GM23338 (cell line): ENCODE measurements around the gene XDH. TPM values are rescaled to one million over a fixed set of nuclear protein-coding genes. Genes with fewer than 3 reads are reported as not detected.

Experiments used
- ATAC-seq: fragments of 200-7000 bp; cut with Tn5 transposase; 3 replicates; pipeline ENCODE4 v1.9.1; 2020
- DNase-seq: peaks from one replicate; pipeline ENCODE4 v3.0.0-alpha.2; 2015; ENCODE audit warnings: low spot score
- H2AFZ ChIP-seq: fragments of 200-600 bp; sonication (generic); 2 replicates; pipeline ENCODE4 v1.8.0; 2016; ENCODE audit warnings: antibody characterized with exemption, mild to moderate bottlenecking, moderate library complexity
- H3F3A ChIP-seq: fragments of 200-600 bp; sonication (generic); replicated peaks from 2 replicates; pipeline ENCODE4 v1.8.0; 2017; ENCODE audit warnings: antibody characterized with exemption, mixed run types, low read depth
- H3K27ac ChIP-seq: fragments of 200-600 bp; sonication (generic); 2 replicates; pipeline ENCODE4 v1.6.1; 2016; ENCODE audit warnings: low read depth
- H3K27me3 ChIP-seq: fragments of 200-600 bp; sonication (generic); 2 replicates; pipeline ENCODE4 v1.8.0; 2016; ENCODE audit warnings: mild to moderate bottlenecking, mixed run types, moderate library complexity; ENCODE audit not compliant: insufficient read depth
- H3K36me3 ChIP-seq: fragments of 200-600 bp; sonication (generic); 2 replicates; pipeline ENCODE4 v1.8.0; 2016; ENCODE audit warnings: mild to moderate bottlenecking; ENCODE audit not compliant: insufficient read depth
- H3K4me1 ChIP-seq: fragments of 200-600 bp; sonication (generic); 2 replicates; pipeline ENCODE4 v1.8.0; 2016; ENCODE audit warnings: mild to moderate bottlenecking, moderate library complexity; ENCODE audit not compliant: insufficient read depth
- H3K4me2 ChIP-seq: fragments of 200-600 bp; sonication (generic); 2 replicates; pipeline ENCODE4 v1.7.1; 2017; ENCODE audit warnings: mixed run types
- H3K4me3 ChIP-seq: fragments of 200-600 bp; sonication (generic); 2 replicates; pipeline ENCODE4 v1.6.1; 2016; ENCODE audit warnings: mixed run types
- H3K79me2 ChIP-seq: fragments of 200-600 bp; sonication (generic); replicated peaks from 2 replicates; pipeline ENCODE4 v1.8.0; 2017; ENCODE audit warnings: mild to moderate bottlenecking; ENCODE audit not compliant: insufficient read depth
- H3K9me2 ChIP-seq: fragments of 200-600 bp; sonication (generic); 2 replicates; pipeline ENCODE4 v1.8.0; 2017; ENCODE audit not compliant: insufficient read depth
- H4K20me1 ChIP-seq: fragments of 200-600 bp; sonication (generic); replicated peaks from 2 replicates; pipeline ENCODE4 v1.8.0; 2017; ENCODE audit warnings: mild to moderate bottlenecking; ENCODE audit not compliant: insufficient read depth
- H3K27ac Mint-ChIP-seq: 2 replicates; pipeline ENCODE4 v1.8.0; 2020; ENCODE audit warnings: inconsistent platforms, mild to moderate bottlenecking, moderate library complexity, mixed read lengths
- H3K27me3 Mint-ChIP-seq: 3 replicates; pipeline ENCODE4 v1.8.0; 2022; ENCODE audit warnings: low read depth, mild to moderate bottlenecking, moderate library complexity, mixed read lengths, inconsistent platforms; ENCODE audit not compliant: insufficient read depth, poor library complexity
- H3K36me3 Mint-ChIP-seq: 3 replicates; pipeline ENCODE4 v1.8.0; 2021; ENCODE audit warnings: low read depth, mild to moderate bottlenecking, inconsistent platforms, moderate library complexity, mixed read lengths
- H3K4me1 Mint-ChIP-seq: 3 replicates; pipeline ENCODE4 v1.8.0; 2020; ENCODE audit warnings: mild to moderate bottlenecking, inconsistent platforms, mixed read lengths
- H3K4me3 Mint-ChIP-seq: 3 replicates; pipeline ENCODE4 v1.8.0; 2021; ENCODE audit warnings: moderate library complexity, mild to moderate bottlenecking, inconsistent platforms, mixed read lengths
- H3K9me3 Mint-ChIP-seq: 3 replicates; pipeline ENCODE4 v1.8.0; 2020; ENCODE audit warnings: moderate library complexity, mild to moderate bottlenecking, inconsistent platforms, mixed read lengths
- CREB1 ChIP-seq: fragments of 250-450 bp; sonication (Bioruptor Pico); IDR thresholded peaks from 2 replicates; pipeline ENCODE4 v1.5.0; 2020; ENCODE audit warnings: low read depth, mild to moderate bottlenecking, moderate library complexity
- EZH2 ChIP-seq: fragments of 200-600 bp; sonication (generic); IDR thresholded peaks from one replicate; pipeline ENCODE4 v1.8.0; 2017; ENCODE audit warnings: antibody characterized with exemption, mild to moderate bottlenecking, low read depth; ENCODE audit not compliant: unreplicated experiment
- EZH2phosphoT487 ChIP-seq: fragments of 200-600 bp; sonication (generic); IDR thresholded peaks from one replicate; pipeline ENCODE4 v1.8.1; 2018; ENCODE audit warnings: antibody characterized with exemption; ENCODE audit not compliant: unreplicated experiment
- JUNB ChIP-seq: IDR thresholded peaks from one replicate; pipeline ENCODE4 v1.6.1; 2016; ENCODE audit warnings: antibody characterized with exemption; ENCODE audit not compliant: unreplicated experiment
- NANOG ChIP-seq: IDR thresholded peaks from 2 replicates; pipeline ENCODE4 v1.6.1; 2016; ENCODE audit warnings: antibody characterized with exemption, borderline replicate concordance
- POLR2AphosphoS5 ChIP-seq: IDR thresholded peaks from 2 replicates; pipeline ENCODE4 v1.6.1; 2016; ENCODE audit warnings: antibody characterized with exemption, low read depth
- STAT1 ChIP-seq: IDR thresholded peaks from one replicate; pipeline ENCODE4 v1.6.1; 2016; ENCODE audit warnings: antibody characterized with exemption; ENCODE audit not compliant: unreplicated experiment
- ZNF114 ChIP-seq: fragments of 250-450 bp; sonication (Bioruptor Pico); IDR thresholded peaks from 2 replicates; pipeline ENCODE4 v1.5.0; 2020; ENCODE audit warnings: mild to moderate bottlenecking, moderate library complexity
- ZNF331 ChIP-seq: fragments of 250-450 bp; sonication (Bioruptor Pico); IDR thresholded peaks from 2 replicates; pipeline ENCODE4 v1.5.0; 2020; ENCODE audit warnings: low read depth, mild to moderate bottlenecking, moderate library complexity
- polyA plus RNA-seq: library from polyadenylated mRNA; unstranded; fragments of >200 nt; fragmentation: Nextera tagmentation; extraction: Ambion mirVana; gene quantifications from 2 replicates; pipeline ENCODE4 v1.2.1, GENCODE V29; 2016
- total RNA-seq: library from RNA; depleted of rRNA; stranded (reverse); fragments of >200 nt; shearing (Covaris generic); gene quantifications from 2 replicates; pipeline ENCODE4 v1.2.3, GENCODE V29; 2014
- TF ChIP-seq, protein P1 (sequence below): IDR thresholded peaks from 2 replicates; pipeline ENCODE4 v1.6.1; 2016; ENCODE audit warnings: antibody characterized with exemption
- TF ChIP-seq, protein P2 (sequence below): fragments of 250-450 bp; sonication (Bioruptor Pico); IDR thresholded peaks from 2 replicates; pipeline ENCODE4 v1.5.0; 2020; ENCODE audit warnings: mild to moderate bottlenecking, moderate library complexity
- TF ChIP-seq, protein P3 (sequence below), 2 experiments: fragments of 200-600 bp in 1 of 2; sonication (generic) in 1 of 2; conservative IDR thresholded peaks; 2 replicates each; pipeline versions ENCODE4 v1.5.1 to v1.6.1; 2016 to 2017; ENCODE audit warnings: antibody characterized with exemption in 2 of 2, low read depth in 2 of 2, mild to moderate bottlenecking in 2 of 2, moderate library complexity in 1 of 2
- TF ChIP-seq, protein P4 (sequence below): IDR thresholded peaks from one replicate; pipeline ENCODE4 v1.6.1; 2018; ENCODE audit warnings: antibody characterized with exemption; ENCODE audit not compliant: unreplicated experiment

The XDH gene
- total and polyA plus RNA-seq, 2 experiments from 2014 or later = 0.55 to 0.87 TPM

DNA sequence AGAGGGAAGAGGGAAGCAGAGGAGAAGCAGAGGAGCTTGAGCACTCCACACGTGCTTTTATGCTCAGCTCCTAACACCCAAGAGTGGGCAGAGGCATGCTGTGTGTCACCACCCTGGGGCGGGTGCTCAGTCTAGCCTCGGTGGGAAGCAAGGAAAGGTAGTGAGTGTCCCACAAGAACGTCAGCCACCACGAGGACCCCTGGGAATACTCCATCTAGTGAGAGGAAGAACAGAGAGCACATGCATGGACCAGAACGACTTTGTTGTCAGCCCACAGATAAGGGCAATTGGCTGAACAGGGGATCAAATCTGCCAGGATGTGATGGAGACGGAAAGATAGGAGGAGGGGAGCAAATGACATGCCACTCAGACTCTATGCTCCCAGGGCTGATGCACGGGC, 83.4 kb downstream of the XDH start:
- H3K4me3 ChIP-seq = no peak overlapping the region
- Mint-ChIP-seq H3K9me3 (no peaks in the 10 kb centered on the region), H3K27ac (no peak overlapping the region), H3K4me3 (no peak overlapping the region), H3K4me1 (peaks cover 9% of the 10 kb centered on the region), H3K36me3 (no peaks in the 10 kb centered on the region), H3K27me3 (peaks cover 7% of the 10 kb centered on the region)
- H4K20me1 ChIP-seq = no peaks in the 10 kb centered on the region
- H3K27me3 ChIP-seq = no peaks in the 10 kb centered on the region
- no peaks in the 10 kb centered on the region for H3K9me2 ChIP-seq
- no peaks in the 10 kb centered on the region for H3K36me3 ChIP-seq
- no peaks in the 10 kb centered on the region for H3F3A ChIP-seq
- H3K79me2 ChIP-seq = no peaks in the 10 kb centered on the region
- H3K4me1 ChIP-seq = no peaks in the 10 kb centered on the region
- ATAC-seq (no peak), DNase-seq (no peak)
- TF ChIP-seq, protein P1, sequence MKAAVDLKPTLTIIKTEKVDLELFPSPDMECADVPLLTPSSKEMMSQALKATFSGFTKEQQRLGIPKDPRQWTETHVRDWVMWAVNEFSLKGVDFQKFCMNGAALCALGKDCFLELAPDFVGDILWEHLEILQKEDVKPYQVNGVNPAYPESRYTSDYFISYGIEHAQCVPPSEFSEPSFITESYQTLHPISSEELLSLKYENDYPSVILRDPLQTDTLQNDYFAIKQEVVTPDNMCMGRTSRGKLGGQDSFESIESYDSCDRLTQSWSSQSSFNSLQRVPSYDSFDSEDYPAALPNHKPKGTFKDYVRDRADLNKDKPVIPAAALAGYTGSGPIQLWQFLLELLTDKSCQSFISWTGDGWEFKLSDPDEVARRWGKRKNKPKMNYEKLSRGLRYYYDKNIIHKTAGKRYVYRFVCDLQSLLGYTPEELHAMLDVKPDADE = no peak
- TF ChIP-seq NANOG (no peak), ZNF331 (CRISPR knock-in tag) (no peak), ZNF114 (CRISPR knock-in tag) (no peak), EZH2 (no peak), JUNB (no peak), CREB1 (no peak), STAT1 (no peak), POLR2AphosphoS5 (no peak), EZH2phosphoT487 (no peak)
- TF ChIP-seq, protein P2, sequence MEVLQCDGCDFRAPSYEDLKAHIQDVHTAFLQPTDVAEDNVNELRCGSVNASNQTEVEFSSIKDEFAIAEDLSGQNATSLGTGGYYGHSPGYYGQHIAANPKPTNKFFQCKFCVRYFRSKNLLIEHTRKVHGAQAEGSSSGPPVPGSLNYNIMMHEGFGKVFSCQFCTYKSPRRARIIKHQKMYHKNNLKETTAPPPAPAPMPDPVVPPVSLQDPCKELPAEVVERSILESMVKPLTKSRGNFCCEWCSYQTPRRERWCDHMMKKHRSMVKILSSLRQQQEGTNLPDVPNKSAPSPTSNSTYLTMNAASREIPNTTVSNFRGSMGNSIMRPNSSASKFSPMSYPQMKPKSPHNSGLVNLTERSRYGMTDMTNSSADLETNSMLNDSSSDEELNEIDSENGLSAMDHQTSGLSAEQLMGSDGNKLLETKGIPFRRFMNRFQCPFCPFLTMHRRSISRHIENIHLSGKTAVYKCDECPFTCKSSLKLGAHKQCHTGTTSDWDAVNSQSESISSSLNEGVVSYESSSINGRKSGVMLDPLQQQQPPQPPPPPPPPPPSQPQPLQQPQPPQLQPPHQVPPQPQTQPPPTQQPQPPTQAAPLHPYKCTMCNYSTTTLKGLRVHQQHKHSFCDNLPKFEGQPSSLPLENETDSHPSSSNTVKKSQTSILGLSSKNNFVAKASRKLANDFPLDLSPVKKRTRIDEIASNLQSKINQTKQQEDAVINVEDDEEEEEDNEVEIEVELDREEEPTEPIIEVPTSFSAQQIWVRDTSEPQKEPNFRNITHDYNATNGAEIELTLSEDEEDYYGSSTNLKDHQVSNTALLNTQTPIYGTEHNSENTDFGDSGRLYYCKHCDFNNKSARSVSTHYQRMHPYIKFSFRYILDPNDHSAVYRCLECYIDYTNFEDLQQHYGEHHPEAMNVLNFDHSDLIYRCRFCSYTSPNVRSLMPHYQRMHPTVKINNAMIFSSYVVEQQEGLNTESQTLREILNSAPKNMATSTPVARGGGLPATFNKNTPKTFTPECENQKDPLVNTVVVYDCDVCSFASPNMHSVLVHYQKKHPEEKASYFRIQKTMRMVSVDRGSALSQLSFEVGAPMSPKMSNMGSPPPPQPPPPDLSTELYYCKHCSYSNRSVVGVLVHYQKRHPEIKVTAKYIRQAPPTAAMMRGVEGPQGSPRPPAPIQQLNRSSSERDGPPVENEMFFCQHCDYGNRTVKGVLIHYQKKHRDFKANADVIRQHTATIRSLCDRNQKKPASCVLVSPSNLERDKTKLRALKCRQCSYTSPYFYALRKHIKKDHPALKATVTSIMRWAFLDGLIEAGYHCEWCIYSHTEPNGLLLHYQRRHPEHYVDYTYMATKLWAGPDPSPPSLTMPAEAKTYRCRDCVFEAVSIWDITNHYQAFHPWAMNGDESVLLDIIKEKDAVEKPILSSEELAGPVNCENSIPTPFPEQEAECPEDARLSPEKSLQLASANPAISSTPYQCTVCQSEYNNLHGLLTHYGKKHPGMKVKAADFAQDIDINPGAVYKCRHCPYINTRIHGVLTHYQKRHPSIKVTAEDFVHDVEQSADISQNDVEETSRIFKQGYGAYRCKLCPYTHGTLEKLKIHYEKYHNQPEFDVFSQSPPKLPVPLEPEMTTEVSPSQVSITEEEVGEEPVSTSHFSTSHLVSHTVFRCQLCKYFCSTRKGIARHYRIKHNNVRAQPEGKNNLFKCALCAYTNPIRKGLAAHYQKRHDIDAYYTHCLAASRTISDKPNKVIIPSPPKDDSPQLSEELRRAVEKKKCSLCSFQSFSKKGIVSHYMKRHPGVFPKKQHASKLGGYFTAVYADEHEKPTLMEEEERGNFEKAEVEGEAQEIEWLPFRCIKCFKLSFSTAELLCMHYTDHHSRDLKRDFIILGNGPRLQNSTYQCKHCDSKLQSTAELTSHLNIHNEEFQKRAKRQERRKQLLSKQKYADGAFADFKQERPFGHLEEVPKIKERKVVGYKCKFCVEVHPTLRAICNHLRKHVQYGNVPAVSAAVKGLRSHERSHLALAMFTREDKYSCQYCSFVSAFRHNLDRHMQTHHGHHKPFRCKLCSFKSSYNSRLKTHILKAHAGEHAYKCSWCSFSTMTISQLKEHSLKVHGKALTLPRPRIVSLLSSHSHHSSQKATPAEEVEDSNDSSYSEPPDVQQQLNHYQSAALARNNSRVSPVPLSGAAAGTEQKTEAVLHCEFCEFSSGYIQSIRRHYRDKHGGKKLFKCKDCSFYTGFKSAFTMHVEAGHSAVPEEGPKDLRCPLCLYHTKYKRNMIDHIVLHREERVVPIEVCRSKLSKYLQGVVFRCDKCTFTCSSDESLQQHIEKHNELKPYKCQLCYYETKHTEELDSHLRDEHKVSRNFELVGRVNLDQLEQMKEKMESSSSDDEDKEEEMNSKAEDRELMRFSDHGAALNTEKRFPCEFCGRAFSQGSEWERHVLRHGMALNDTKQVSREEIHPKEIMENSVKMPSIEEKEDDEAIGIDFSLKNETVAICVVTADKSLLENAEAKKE (CRISPR knock-in tag) = no peak
- TF ChIP-seq, protein P3, sequence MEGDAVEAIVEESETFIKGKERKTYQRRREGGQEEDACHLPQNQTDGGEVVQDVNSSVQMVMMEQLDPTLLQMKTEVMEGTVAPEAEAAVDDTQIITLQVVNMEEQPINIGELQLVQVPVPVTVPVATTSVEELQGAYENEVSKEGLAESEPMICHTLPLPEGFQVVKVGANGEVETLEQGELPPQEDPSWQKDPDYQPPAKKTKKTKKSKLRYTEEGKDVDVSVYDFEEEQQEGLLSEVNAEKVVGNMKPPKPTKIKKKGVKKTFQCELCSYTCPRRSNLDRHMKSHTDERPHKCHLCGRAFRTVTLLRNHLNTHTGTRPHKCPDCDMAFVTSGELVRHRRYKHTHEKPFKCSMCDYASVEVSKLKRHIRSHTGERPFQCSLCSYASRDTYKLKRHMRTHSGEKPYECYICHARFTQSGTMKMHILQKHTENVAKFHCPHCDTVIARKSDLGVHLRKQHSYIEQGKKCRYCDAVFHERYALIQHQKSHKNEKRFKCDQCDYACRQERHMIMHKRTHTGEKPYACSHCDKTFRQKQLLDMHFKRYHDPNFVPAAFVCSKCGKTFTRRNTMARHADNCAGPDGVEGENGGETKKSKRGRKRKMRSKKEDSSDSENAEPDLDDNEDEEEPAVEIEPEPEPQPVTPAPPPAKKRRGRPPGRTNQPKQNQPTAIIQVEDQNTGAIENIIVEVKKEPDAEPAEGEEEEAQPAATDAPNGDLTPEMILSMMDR (conservative IDR thresholded peaks at IDR 0.05; ENCODE audit: low read depth in 2 of 2) = no peak
- TF ChIP-seq, protein P4, sequence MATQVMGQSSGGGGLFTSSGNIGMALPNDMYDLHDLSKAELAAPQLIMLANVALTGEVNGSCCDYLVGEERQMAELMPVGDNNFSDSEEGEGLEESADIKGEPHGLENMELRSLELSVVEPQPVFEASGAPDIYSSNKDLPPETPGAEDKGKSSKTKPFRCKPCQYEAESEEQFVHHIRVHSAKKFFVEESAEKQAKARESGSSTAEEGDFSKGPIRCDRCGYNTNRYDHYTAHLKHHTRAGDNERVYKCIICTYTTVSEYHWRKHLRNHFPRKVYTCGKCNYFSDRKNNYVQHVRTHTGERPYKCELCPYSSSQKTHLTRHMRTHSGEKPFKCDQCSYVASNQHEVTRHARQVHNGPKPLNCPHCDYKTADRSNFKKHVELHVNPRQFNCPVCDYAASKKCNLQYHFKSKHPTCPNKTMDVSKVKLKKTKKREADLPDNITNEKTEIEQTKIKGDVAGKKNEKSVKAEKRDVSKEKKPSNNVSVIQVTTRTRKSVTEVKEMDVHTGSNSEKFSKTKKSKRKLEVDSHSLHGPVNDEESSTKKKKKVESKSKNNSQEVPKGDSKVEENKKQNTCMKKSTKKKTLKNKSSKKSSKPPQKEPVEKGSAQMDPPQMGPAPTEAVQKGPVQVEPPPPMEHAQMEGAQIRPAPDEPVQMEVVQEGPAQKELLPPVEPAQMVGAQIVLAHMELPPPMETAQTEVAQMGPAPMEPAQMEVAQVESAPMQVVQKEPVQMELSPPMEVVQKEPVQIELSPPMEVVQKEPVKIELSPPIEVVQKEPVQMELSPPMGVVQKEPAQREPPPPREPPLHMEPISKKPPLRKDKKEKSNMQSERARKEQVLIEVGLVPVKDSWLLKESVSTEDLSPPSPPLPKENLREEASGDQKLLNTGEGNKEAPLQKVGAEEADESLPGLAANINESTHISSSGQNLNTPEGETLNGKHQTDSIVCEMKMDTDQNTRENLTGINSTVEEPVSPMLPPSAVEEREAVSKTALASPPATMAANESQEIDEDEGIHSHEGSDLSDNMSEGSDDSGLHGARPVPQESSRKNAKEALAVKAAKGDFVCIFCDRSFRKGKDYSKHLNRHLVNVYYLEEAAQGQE = no peak
- H2AFZ ChIP-seq = no peak overlapping the region
- H3K4me2 ChIP-seq = no peak overlapping the region
- no peak overlapping the region for H3K27ac ChIP-seq
